Endometrium (tissue), 2 donors: ENCODE data around the gene SNRPA1.

Experiments
- FAIRE-seq: peaks from 2 replicates; lab custom pipeline; 2012; peaks lifted over from hg19 to GRCh38; lab: Jason Lieb, UNC
- donor health status: control.
- donor health status: control.

Gene SNRPA1

DNA sequence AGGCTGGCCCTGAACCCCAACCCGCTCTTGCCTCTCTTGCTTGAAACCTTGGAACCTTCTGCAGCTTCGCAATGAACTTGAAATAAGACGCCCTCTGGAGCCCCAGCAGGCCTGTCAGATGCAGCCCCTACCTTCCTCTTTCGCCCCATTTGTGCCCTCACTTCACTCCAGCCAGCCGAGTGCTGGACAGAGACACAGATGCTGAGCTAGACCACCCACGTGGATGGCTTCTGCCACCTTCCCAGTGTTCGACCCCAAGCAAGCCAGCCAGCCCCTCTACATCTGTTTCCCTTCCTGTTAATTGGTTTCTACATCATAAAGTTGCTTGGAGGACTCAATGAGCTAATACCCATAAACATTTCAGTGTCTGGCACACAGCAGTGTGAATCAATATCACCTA, 23.8 kb upstream of the SNRPA1 start:
- no peak for FAIRE-seq

DNA sequence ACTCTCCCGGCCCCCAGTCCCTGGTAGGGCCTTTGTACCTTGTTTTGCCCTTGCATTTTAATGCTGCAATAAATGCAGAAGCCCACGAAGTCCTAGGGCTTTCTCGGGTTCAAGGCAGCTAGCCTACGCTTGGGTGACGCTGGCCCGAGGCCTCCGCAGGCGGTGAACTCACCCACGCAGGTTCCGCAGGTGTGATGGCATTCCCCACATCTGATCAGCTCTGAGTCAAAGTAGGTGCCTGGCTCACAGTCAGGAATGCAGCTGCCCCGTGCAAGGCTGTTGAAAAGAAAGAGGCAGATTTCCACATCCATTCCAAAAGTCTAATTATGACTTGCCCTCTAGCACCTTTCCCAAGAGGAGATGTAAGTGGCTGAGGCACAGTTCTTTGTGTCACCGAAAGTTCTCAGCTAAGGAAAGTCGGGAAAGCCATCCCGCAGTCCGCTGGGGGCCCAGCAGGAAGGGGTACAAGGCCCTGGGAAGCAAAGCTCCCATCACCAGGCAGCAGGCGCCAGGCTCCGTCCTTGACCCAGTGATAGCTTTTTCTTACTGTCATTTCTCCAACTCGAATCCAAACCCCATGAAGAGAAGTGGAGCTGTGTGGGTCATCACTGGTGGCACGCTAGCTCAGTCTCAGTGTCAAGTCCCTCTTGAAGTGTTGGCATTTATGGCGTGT, 23.2 kb upstream of the SNRPA1 start:
- no peak for FAIRE-seq

GRCh38 chr15:101317336-101317872, 22.4 kb upstream of the SNRPA1 start:
- no peak for FAIRE-seq

DNA sequence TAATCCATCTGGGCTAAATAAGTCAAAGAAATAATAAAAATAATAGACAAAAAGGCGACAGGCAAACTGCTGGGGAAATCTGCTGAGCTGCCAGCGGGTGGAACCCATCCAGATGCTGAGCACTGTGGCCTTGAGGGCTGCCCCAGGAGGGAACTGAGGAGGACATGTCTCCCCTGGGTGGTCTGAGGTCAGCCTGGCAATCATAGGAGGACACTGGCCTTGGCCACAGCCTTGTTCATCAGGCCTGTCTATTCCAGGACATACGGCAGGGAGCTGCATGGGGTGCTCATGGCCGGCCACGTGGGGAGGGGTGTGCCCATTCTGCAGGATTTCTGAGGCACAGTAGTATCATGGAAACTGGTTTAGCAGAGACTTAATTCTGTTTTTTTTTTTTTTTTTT, 21.5 kb upstream of the SNRPA1 start:
- no peak for FAIRE-seq

GRCh38 chr15:101315736-101316135, 20.7 kb upstream of the SNRPA1 start:
- FAIRE-seq, result no peak

GRCh38 chr15:101314336-101315125, 19.5 kb upstream of the SNRPA1 start:
- FAIRE-seq, result no peak

DNA sequence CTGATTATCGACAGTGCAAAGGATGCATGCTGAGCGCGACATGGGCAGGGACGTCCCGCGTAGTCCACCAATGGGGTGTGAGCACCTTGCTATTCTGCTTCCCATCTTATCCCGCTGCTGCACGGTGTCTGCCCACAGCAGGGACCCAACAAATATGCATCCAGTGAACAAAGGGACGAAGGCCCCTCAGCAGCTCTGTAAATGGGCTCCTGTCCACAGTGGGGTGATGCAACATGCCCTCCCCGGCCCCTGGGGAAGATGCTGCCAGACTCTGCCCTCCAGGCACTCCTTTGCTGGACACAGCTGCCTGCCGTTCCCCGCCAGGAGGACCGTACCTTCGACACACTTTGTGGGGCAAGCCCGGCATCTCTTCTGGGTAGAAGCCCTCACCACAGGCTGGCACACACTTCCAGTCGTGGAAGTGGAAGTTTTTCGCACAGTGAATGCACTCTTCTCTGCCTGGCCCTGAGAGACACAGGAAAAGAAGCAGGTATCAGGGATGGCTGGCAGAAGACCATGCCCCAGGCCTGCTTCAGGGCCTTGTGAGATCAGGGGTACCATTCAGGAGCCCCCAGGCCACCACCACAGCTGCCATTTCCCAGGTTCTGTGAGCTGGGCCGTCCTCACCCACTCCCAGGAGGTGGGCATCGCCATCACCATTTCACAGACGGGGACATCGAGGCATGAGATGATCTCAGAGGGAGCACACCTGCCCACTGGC, 18.2 kb upstream of the SNRPA1 start:
- FAIRE-seq, result no peak

DNA sequence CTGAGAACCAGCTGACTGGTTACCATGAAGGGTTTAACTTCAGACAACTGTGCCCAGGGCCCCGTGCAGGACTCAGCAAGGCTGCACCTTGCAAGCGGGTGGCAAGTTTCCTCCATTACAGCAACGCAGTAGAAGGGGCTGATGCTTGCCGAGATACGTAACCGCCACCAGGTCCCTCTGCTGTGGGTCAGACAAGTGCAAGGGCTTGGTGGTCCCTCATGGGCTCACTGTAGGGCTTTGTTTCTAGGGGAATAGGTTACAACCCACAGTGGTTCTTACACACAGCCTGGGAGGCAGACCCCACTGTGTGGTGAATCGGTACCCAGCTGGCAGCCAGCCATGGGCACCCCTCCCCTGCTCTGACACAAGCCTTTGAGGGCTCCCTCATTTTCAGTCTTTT, 15.5 kb upstream of the SNRPA1 start:
- FAIRE-seq, result no peak

DNA sequence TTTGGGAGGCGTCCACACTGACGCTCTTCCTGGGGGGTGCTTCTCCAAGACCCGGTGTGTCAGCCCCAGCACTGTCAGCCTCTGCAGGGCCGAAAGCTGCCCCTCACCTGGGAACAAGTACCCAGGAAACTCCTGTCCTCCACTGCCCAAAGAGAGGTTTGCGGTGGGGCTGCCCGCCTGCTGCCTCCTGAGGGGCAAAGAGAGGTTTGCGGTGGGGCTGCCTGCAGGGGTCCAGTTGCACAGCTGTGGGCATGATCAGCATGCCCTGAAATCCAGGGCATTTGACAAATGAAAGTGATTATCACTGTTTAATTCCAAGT, 15.1 kb upstream of the SNRPA1 start:
- no peak for FAIRE-seq

- FAIRE-seq, result no peak
These were observed 14.6 kb upstream of the SNRPA1 start for GRCh38 chr15:101309436-101310160.

GRCh38 chr15:101308604-101309435, 13.8 kb upstream of the SNRPA1 start:
- FAIRE-seq, result no peak

- FAIRE-seq, result no peak
These were observed 13.0 kb upstream of the SNRPA1 start for GRCh38 chr15:101307897-101308603.

- no peak for FAIRE-seq
These were observed 12.2 kb upstream of the SNRPA1 start for GRCh38 chr15:101307048-101307896.

DNA sequence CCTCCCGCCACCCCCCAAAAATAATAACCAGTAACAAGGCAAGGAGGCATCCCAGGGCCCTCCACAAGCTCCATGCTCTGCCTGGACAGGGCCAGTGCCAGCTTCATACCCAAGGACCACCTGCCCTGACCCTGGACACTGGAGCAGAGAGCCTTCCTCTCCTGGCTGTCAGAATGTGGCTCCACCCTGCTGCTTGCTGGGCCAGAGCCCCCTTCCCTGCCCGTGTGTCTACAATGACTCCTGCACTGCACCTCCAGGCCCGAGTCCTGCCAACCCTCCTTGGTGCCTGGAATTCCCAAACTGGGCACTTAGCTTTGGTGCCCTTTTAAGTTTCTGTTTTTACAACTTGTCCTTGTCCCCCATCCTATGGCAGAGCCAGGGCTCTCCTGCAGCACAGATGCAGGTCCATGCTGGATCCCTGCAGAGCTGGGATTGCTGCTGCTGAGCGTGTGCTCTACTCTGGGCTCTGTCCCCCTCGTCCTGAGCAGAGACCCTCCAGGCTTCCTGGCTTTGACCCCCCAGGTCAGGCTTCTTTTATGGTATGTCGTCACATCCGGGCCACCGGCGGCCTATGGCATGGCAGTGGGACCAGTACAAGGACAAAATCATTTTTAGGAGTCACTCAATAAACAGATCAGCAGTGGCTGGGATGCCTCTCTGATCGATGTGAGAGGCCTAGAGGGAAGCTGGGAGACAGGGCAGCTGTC, 11.4 kb upstream of the SNRPA1 start:
- FAIRE-seq, result no peak

- FAIRE-seq, result no peak
These were observed 10.8 kb upstream of the SNRPA1 start for GRCh38 chr15:101305820-101306255.

DNA sequence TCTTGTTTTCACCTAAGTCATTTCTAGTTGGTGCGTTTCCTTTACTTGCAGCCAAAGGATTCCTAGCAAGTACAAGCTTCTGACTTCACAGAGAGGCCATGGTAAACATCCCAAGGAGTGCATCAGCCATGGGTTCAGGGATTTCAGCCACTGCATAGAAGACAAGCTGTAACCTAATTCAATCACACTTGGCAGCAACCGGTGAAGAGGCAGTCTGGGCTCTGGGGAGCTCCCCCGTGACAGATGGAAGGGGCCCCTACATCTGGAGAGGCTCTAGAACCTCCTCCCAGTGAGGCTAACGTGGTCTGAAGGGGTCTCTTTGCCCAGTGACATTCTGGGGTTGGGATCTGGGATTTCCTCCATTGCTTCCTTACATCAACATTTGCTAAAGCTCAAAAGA, 8.4 kb upstream of the SNRPA1 start:
- no peak for FAIRE-seq

GRCh38 chr15:101296418-101297405, 1.7 kb upstream of the SNRPA1 start:
- no peak for FAIRE-seq
